Endodermal cell (in vitro differentiated cells): Measurements from ENCODE around the gene IL1RAPL2. TPM values are rescaled to one million over a fixed set of nuclear protein-coding genes. Genes with fewer than 3 reads are reported as not detected.

Source experiments
- DNase-seq: peaks from one replicate; pipeline ENCODE4 v3.0.0-alpha.2; 2017
- H3K27ac ChIP-seq: 2 replicates; pipeline ENCODE4 v1.5.1; 2013; ENCODE audit warnings: mild to moderate bottlenecking, low read depth, low read length, moderate library complexity
- H3K27me3 ChIP-seq: 2 replicates; pipeline ENCODE4 v1.6.1; 2013; ENCODE audit warnings: mild to moderate bottlenecking, low read length, moderate library complexity; ENCODE audit not compliant: insufficient read depth, control insufficient read depth, poor library complexity, severe bottlenecking
- H3K36me3 ChIP-seq: 2 replicates; pipeline ENCODE4 v1.7.0; 2013; ENCODE audit warnings: mild to moderate bottlenecking, low read length, moderate library complexity; ENCODE audit not compliant: control insufficient read depth, insufficient read depth
- H3K4me1 ChIP-seq: one replicate; pipeline ENCODE4 v1.7.0; 2013; ENCODE audit warnings: low read length; ENCODE audit not compliant: control insufficient read depth, insufficient read depth
- H3K4me3 ChIP-seq: 2 replicates; pipeline ENCODE4 v1.5.1; 2013; ENCODE audit warnings: mild to moderate bottlenecking, low read length, moderate library complexity
- H3K9ac ChIP-seq: 2 replicates; pipeline ENCODE4 v1.6.1; 2013; ENCODE audit warnings: mild to moderate bottlenecking, low read length, moderate library complexity; ENCODE audit not compliant: poor library complexity, severe bottlenecking; ENCODE audit errors: extremely low read depth
- H3K9me3 ChIP-seq: 2 replicates; pipeline ENCODE4 v1.6.1; 2013; ENCODE audit warnings: mild to moderate bottlenecking, low read length, moderate library complexity; ENCODE audit not compliant: control insufficient read depth
- H3K27ac Mint-ChIP-seq: 2 replicates; pipeline ENCODE4 v1.8.0; 2020; ENCODE audit warnings: mixed read lengths
- H3K27me3 Mint-ChIP-seq: 2 replicates; pipeline ENCODE4 v1.8.0; 2021; ENCODE audit warnings: mild to moderate bottlenecking, mixed read lengths; ENCODE audit not compliant: insufficient read depth
- H3K36me3 Mint-ChIP-seq: 2 replicates; pipeline ENCODE4 v1.8.0; 2020; ENCODE audit warnings: low read depth, mixed read lengths
- H3K4me1 Mint-ChIP-seq: 2 replicates; pipeline ENCODE4 v1.8.0; 2020; ENCODE audit warnings: mixed read lengths
- H3K4me3 Mint-ChIP-seq: 2 replicates; pipeline ENCODE4 v1.8.0; 2020; ENCODE audit warnings: mild to moderate bottlenecking, moderate library complexity, mixed read lengths
- H3K9me3 Mint-ChIP-seq: 2 replicates; pipeline ENCODE4 v1.8.0; 2020; ENCODE audit warnings: mild to moderate bottlenecking, mixed read lengths
- CTCF ChIP-seq: fragments of 200-600 bp; sonication (generic); conservative IDR thresholded peaks from 2 replicates; pipeline ENCODE4 v1.5.0; 2021; ENCODE audit warnings: antibody characterized with exemption, mild to moderate bottlenecking
- WGBS, 2 experiments: methylation state at CpG; one replicate each; pipeline versions ENCODE4 v1.1.5 to v1.1.7; 2013; ENCODE audit warnings: missing lambda C conversion rate in 2 of 2, mixed read lengths in 1 of 2; ENCODE audit not compliant: insufficient coverage in 1 of 2, insufficient read length in 1 of 2; 5-methylcytosine and 5-hydroxymethylcytosine counted together
- total RNA-seq, 2 donors: library from RNA; stranded (reverse); fragmentation: NEBNext Ultra II Directional in 1 of 2; extraction: Animal tissue kit (Norgen Biotek cat#: 25700) in 1 of 2; gene quantifications; 2 replicates in 1 of 2; 3 replicates in 1 of 2; pipeline ENCODE4 v1.2.1, GENCODE V29; 2021

IL1RAPL2 gene
- total RNA-seq, 2 donors from 2014 or later: 0.13 TPM; not detected in 1

- peaks cover 24% of the 10 kb centered on the region for H3K9me3 Mint-ChIP-seq
- H3K9ac ChIP-seq: no peak overlapping the region
- H3K4me1 Mint-ChIP-seq: no peaks in the 10 kb centered on the region
- WGBS, 2 experiments: 94% methylated on average over 5 of the region's 5 CpGs; no CpG with 5 or more reads in 1 of the 2 experiments
- H3K27ac ChIP-seq: no peak overlapping the region
- no peaks in the 10 kb centered on the region for H3K27me3 ChIP-seq
- no peaks in the 10 kb centered on the region for H3K4me1 ChIP-seq
- no peak overlapping the region for H3K4me3 Mint-ChIP-seq
- no peaks in the 10 kb centered on the region for H3K36me3 Mint-ChIP-seq
- no peaks in the 10 kb centered on the region for H3K36me3 ChIP-seq
- TF ChIP-seq CTCF: no peak
- no peak for DNase-seq
- H3K9me3 ChIP-seq: no peaks in the 10 kb centered on the region
- no peak overlapping the region for H3K27ac Mint-ChIP-seq
- H3K4me3 ChIP-seq: no peak overlapping the region
- H3K27me3 Mint-ChIP-seq: no peaks in the 10 kb centered on the region
Measured at GRCh38 chrX:105552395-105552794, 986.4 kb downstream of the IL1RAPL2 start.

- no peaks in the 10 kb centered on the region for H3K36me3 ChIP-seq
- H3K4me3 ChIP-seq: no peak overlapping the region
- H3K9me3 ChIP-seq: no peaks in the 10 kb centered on the region
- no peaks in the 10 kb centered on the region for H3K27me3 Mint-ChIP-seq
- H3K4me1 Mint-ChIP-seq: no peaks in the 10 kb centered on the region
- no peak overlapping the region for H3K27ac ChIP-seq
- no peak for DNase-seq
- H3K27me3 ChIP-seq: no peaks in the 10 kb centered on the region
- 94% methylated on average over 1 of the region's 1 CpG; no CpG with 5 or more reads in 1 of the 2 experiments for WGBS, 2 experiments
- no peaks in the 10 kb centered on the region for H3K36me3 Mint-ChIP-seq
- no peak for TF ChIP-seq CTCF
- no peak overlapping the region for H3K27ac Mint-ChIP-seq
- H3K4me3 Mint-ChIP-seq: no peak overlapping the region
- H3K4me1 ChIP-seq: no peaks in the 10 kb centered on the region
- peaks cover 24% of the 10 kb centered on the region for H3K9me3 Mint-ChIP-seq
- no peak overlapping the region for H3K9ac ChIP-seq
Measured at GRCh38 chrX:105553118-105553517, 987.1 kb downstream of the IL1RAPL2 start.

- no peak for TF ChIP-seq CTCF
- Mint-ChIP-seq H3K4me3 (no peak overlapping the region), H3K9me3 (peaks cover 4% of the 10 kb centered on the region), H3K36me3 (no peaks in the 10 kb centered on the region), H3K27ac (no peak overlapping the region), H3K27me3 (no peaks in the 10 kb centered on the region), H3K4me1 (no peaks in the 10 kb centered on the region)
- H3K4me1 ChIP-seq: no peaks in the 10 kb centered on the region
- 100% methylated on average over 1 of the region's 1 CpG; no CpG with 5 or more reads in 1 of the 2 experiments for WGBS, 2 experiments
- DNase-seq: no peak
- no peak overlapping the region for H3K27ac ChIP-seq
- no peak overlapping the region for H3K4me3 ChIP-seq
- no peak overlapping the region for H3K9ac ChIP-seq
- H3K27me3 ChIP-seq: no peaks in the 10 kb centered on the region
- no peaks in the 10 kb centered on the region for H3K36me3 ChIP-seq
- no peaks in the 10 kb centered on the region for H3K9me3 ChIP-seq
Measured at GRCh38 chrX:105564501-105564900, 998.5 kb downstream of the IL1RAPL2 start.
